ENCODE measurements around the gene MUC12. TPM values are rescaled to one million over a fixed set of nuclear protein-coding genes. Genes with fewer than 3 reads are reported as not detected.
"Not testable (repeated sequence)": the region's sequence is repeated elsewhere in the genome, so short reads cannot be mapped to it uniquely, and the experiment has no call there.

The MUC12 gene
- total RNA-seq, 1 donor from 2014 or later, result not detected

DNA sequence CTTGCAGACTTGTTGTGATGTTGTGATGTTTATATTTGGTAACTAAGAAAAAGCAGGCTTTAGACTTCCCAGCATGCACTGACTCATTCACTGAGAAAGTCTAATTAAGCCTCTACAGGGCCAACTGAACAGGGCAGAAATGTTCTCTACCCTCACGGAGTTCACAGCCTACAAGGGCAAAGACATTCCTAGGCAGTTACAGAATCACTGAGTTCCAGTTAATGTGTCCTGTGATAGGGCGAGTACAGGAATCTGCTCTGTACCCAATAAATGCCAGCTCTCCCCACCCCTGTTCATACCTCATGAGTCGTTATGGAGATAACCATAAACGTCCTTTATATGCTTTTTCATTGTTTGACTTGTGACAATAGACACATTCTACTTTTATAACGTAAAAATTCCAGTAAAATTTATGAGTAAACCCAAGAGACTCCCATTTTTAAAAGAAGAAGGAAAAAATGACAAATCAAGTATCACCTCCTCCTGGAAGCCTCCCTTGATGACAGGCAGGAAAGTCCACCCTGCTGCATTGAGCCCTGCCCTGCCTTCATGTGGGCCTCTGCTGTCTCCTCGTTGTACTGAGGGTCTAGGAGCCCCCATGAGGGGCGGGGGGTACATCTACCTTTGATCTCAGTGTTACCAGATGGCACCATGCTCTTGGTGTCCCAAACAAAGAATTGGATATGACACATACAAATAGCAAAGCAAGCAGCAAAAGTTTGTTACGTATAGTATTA is 14.3 kb downstream of the MUC12 start:
- intact Hi-C loops (cut with micrococcal nuclease), result no loop called here

DNA sequence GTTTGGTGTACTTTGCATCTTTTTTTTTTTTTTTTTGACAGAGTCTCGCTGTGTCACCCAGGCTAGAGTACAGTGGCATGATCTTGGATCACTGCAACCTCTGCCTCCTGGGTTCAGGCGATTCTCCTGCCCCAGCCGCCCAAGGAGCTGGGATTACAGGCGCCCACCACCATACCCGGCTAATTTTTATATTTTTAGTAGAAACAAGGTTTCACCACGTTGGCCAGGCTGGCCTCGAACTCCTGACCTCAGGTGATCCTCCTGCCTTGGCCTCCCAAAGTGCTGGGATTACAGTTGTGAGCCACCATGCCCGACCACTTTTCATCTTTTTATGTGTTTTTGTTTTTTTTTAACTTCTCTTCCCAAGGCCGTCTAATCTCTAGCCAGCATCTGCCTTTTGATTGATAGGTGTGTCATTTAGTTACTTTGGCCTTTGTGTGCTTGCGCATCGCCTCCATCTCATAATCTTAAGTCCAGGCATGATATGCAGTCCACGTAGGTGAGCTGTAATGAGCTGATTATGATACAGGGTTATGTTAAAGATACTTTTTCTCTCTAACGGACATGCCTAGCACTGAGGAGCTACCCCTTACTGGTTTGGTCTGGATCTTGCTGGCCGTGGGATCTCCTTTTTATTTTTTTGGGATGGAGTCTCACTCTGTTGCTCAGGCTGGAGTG is 15.0 kb downstream of the MUC12 start:
- intact Hi-C loops (cut with micrococcal nuclease), result not testable (repeated sequence)

DNA sequence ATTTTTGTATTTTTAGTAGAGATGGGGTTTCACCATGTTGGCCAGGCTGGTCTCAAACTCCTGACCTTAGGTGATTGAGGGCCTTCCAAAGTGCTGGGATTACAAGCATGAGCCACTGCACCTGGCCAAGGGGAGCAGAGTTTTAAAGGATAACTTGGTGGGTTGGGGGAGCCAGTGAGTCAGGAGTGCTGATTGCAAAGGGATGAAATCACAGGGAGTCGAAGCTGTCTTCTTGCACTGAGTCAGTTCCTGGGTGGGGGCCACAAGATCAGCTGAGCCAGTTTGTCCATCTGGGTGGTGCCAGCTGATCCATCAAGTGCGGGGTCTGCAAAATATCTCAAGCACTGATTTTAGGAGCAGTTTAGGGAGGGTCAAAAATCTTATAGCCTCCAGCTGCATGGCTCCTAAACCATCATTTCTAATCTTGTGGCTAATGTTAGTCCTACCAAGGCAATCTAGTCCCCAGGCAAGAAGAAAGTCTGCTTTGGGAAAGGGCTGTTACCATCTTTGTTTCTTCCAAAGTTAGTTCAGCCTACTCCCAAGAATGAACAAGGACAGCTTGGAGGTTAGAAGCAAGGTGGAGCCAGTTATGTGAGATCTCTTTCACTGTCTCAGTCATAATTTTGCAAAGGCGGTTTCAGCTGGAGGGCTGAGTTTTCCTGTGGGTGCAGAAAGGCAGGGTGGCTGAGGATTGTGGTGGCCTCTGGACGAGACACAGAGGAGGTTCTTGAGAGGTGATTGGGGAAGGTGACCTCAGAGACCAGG is 15.8 kb downstream of the MUC12 start:
- intact Hi-C loops (cut with micrococcal nuclease), result not testable (repeated sequence)

DNA sequence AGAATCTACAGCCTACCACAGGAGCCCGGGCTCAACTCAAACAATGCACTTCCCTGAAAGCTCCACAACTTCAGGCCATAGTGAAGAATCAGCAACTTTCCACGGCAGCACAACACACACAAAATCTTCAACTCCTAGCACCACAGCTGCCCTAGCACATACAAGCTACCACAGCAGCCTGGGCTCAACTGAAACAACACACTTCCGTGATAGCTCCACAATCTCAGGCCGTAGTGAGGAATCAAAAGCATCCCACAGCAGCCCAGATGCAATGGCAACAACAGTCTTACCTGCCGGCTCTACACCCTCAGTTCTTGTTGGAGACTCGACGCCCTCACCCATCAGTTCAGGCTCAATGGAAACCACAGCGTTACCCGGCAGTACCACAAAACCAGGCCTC is 22.3 kb downstream of the MUC12 start:
- intact Hi-C loops (cut with micrococcal nuclease), result no loop called here

DNA sequence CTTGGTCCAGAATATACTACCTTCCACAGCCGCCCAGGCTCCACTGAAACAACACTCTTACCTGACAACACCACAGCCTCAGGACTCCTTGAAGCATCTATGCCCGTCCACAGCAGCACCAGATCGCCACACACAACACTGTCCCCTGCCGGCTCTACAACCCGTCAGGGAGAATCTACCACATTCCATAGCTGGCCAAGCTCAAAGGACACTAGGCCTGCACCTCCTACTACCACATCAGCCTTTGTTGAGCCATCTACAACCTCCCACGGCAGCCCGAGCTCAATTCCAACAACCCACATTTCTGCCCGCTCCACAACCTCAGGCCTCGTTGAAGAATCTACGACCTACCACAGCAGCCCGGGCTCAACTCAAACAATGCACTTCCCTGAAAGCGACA is 22.9 kb downstream of the MUC12 start:
- intact Hi-C loops (cut with micrococcal nuclease), result not testable (repeated sequence)

DNA sequence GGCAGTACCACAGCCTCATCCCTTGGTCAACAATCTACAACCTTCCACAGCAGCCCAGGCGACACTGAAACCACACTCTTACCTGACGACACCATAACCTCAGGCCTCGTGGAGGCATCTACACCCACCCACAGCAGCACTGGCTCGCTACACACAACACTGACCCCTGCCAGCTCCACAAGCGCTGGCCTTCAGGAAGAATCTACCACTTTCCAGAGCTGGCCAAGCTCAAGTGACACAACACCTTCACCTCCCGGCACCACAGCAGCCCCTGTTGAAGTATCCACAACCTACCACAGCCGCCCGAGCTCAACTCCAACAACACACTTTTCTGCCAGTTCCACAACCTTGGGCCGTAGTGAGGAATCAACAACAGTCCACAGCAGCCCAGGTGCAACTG is 25.3 kb downstream of the MUC12 start:
- intact Hi-C loops (cut with micrococcal nuclease), result not testable (repeated sequence)

DNA sequence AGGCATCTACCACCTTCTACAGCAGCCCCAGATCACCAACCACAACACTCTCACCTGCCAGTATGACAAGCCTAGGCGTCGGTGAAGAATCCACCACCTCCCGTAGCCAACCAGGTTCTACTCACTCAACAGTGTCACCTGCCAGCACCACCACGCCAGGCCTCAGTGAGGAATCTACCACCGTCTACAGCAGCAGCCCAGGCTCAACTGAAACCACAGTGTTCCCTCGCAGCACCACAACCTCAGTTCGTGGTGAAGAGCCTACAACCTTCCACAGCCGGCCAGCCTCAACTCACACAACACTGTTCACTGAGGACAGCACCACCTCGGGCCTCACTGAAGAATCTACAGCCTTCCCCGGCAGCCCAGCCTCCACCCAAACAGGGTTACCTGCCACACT is 29.2 kb downstream of the MUC12 start:
- intact Hi-C loops (cut with micrococcal nuclease), result not testable (repeated sequence)

DNA sequence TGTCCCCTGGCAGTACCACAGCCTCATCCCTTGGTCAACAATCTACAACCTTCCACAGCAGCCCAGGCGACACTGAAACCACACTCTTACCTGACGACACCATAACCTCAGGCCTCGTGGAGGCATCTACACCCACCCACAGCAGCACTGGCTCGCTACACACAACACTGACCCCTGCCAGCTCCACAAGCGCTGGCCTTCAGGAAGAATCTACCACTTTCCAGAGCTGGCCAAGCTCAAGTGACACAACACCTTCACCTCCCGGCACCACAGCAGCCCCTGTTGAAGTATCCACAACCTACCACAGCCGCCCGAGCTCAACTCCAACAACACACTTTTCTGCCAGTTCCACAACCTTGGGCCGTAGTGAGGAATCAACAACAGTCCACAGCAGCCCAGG is 30.0 kb downstream of the MUC12 start:
- intact Hi-C loops (cut with micrococcal nuclease), result not testable (repeated sequence)

DNA sequence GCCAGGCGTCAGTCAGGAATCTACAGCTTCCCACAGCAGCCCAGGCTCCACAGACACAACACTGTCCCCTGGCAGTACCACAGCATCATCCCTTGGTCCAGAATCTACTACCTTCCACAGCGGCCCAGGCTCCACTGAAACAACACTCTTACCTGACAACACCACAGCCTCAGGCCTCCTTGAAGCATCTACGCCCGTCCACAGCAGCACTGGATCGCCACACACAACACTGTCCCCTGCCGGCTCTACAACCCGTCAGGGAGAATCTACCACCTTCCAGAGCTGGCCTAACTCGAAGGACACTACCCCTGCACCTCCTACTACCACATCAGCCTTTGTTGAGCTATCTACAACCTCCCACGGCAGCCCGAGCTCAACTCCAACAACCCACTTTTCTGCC is 30.7 kb downstream of the MUC12 start:
- intact Hi-C loops (cut with micrococcal nuclease), result not testable (repeated sequence)

DNA sequence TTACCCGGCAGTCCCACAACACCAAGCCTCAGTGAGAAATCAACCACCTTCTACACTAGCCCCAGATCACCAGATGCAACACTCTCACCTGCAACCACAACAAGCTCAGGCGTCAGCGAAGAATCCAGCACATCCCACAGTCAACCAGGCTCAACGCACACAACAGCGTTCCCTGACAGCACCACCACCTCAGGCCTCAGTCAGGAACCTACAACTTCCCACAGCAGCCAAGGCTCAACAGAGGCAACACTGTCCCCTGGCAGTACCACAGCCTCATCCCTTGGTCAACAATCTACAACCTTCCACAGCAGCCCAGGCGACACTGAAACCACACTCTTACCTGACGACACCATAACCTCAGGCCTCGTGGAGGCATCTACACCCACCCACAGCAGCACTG is 33.0 kb downstream of the MUC12 start:
- intact Hi-C loops (cut with micrococcal nuclease), result not testable (repeated sequence)

DNA sequence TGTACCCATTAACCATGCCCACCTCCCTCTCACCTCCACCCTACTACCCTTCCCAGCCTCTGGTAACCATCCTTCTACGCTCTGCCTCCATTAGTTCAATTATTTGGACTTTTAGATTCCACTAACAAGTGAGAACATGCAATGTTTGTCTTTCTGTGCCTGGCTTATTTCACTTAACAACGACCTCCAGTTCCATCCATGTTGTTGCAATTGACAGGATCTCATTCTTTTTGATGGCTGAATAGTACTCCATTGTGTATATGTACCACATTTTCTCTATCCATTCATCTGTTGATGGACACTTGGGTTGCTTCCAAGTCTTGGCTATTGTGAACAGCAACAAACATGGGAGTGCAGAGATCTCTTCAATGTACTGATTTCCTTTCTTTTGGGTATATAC is 38.0 kb downstream of the MUC12 start:
- intact Hi-C loops (cut with micrococcal nuclease), result not testable (repeated sequence)

DNA sequence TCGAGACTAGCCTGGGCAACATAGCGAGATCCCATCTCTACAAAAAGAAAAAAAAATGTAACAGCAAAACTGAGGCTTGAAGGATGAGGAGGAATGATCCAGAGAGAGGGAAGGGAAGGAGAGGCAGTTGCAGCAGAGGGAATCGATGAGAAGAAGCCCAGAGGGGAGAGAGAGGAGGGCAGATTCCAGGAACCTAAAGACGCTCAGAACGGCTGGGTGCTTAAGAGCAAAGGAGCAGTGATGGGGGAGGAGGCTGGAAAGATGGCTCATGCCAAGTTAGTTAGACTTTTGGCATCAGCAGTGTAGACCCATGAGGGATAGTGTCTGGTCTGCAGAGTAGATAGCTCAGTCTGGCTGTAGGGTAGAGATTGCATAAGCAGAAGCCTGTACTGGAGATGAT is 40.3 kb downstream of the MUC12 start:
- intact Hi-C loops (cut with micrococcal nuclease), result no loop called here

DNA sequence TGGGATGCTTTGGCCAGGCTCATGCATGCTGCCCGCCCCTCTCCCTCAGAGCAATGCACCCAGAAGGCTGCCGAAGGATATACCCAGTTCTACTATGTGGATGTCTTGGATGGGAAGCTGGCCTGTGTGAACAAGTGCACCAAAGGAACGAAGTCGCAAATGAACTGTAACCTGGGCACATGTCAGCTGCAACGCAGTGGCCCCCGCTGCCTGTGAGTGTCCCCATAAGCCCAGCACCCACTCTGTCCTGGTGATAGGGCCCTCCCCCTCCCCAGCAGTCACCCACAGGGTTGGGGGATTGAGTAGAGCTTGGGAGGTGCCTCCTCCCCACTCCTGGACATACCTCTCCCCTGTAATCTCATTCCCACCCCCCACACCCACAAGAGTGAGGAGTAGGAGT is 43.6 kb downstream of the MUC12 start:
- intact Hi-C loops (cut with micrococcal nuclease), result no loop called here

DNA sequence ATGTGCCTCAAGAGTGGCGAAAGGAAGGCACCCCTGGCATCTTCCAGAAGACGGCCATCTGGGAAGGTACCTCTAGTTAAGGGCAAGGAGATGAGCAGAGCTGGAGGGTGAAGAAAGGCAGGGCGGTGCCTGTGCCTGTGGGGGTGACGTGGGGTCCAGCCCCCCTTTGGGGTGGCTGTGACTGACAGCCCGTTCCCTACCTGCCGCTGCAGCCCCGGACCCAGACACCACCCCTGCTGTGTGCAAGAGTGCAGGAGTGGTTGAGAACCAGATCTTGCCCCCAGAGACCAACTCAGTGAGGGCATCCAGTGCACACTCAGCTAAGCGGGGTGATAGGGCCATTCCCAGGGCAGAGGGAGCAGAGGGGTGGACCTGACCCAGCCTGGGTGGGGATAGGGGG is 46.3 kb downstream of the MUC12 start:
- intact Hi-C loops (cut with micrococcal nuclease), result loop anchor here (2.0 to 5.0 kb wide), 3 partner anchors 69 to 137 kb away; partner anchors contain the start of genes AP1S1, TRIM56 and UFSP1

DNA sequence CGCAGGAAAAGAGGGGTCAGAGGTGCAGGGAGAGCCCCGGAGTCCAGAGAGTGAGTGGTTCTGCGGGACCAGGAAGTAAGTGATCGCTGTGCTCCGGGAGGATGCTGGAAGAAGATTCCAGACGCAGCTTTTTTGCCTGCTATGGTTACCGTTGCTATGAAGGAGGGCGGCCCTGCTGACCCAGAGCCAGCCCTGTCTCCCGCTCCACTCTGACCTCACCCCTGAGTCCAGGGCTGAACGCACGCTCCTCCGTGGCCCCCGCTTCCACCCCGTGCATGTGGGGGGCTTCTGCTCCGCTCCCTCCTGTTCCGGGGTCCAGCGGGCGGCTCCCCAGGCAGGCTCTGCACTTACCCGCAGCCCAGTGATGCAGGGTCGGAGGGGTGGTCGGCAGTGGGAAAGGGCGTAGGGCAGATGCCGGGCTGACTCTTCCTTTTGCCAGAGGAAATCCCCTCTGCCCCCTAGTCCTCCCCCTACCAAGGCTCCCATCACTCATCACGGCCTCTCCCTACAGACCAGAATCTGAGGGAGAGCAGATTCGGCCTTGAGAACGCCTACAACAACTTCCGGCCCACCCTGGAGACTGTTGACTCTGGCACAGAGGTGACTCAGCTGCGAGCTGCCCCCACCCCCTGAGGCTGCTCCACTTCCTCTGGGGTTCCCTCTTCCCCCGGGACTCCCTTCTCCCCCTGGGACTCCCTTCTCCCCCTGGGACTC is 47.9 kb downstream of the MUC12 start:
- intact Hi-C loops (cut with micrococcal nuclease), result loop anchor here (1.0 to 5.0 kb wide), 6 partner anchors 42 to 227 kb away; partner anchors contain the start of genes AP1S1, TRIM56 and UFSP1

DNA sequence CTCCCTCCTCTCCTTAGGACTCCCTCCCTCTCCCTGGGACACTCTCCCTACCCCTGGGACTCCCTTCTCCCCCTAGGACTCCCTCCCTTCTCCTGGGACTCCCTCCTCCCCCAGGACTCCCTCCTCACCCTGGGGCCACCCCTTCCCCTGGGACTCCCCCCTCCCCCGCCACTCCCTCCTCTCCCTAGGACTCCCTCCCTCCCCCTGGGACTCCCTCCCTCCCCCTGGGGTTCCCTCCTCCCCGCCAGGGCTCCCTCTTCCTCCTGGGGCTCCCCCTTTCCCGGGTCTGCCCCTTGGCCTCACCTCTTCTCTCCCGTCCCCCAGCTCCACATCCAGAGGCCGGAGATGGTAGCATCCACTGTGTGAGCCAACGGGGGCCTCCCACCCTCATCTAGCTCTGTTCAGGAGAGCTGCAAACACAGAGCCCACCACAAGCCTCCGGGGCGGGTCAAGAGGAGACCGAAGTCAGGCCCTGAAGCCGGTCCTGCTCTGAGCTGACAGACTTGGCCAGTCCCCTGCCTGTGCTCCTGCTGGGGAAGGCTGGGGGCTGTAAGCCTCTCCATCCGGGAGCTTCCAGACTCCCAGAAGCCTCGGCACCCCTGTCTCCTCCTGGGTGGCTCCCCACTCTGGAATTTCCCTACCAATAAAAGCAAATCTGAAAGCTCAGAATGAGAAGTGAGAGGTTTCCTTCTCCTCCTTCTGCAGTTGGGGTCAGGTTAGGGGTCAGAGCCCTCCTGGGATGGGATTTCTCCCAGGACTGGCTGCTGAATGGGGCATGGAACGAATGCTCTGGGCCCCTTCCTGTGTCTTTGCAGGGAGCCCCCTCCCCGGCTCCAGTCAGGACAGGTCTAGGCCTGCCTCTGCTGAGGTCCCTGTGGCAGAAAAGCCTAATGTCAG is 49.2 kb downstream of the MUC12 start:
- intact Hi-C loops (cut with micrococcal nuclease), result loop anchor here (5.0 kb wide), 2 partner anchors 131 to 134 kb away; partner anchors contain the start of genes AP1S1 and UFSP1

DNA sequence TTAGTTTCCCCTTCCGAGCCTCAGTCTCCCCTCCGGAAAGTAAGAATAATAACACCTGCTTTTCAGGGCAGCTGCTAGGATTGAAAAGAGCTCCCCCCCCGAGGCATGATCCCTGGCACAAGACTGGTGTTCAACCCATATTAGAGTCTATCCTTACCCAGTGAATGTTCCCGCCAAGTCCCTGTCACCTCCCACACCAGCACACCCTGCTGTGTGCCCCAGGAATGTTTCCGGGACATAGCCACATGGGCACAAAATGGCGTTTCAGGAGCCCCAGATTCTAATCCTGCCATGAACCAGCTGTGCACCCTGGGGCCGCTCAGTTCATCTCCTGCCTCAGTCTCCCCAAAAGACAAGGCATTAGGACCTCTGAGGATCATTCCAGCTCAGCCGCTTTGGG is 51.1 kb downstream of the MUC12 start:
- intact Hi-C loops (cut with micrococcal nuclease), result no loop called here

DNA sequence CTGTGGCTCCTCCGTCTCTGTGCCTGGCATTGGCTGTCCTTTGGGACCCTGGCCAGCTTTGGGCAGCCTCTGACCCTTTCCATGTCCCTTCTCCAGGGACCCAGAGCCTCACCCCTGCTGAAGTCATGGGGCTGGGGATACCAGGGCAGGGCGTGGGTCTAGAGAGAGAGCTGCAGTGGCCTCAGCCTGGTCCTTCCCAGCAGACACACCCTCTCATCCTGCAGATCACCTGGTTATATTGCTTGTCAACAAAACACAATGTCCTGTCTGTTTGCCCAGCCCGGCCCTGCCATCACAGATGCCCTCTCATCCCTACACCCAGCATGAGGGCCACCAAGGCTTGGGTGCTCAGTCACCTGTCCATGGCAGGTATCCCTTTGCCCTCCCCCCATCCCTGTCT is 52.3 kb downstream of the MUC12 start:
- intact Hi-C loops (cut with micrococcal nuclease), result no loop called here

DNA sequence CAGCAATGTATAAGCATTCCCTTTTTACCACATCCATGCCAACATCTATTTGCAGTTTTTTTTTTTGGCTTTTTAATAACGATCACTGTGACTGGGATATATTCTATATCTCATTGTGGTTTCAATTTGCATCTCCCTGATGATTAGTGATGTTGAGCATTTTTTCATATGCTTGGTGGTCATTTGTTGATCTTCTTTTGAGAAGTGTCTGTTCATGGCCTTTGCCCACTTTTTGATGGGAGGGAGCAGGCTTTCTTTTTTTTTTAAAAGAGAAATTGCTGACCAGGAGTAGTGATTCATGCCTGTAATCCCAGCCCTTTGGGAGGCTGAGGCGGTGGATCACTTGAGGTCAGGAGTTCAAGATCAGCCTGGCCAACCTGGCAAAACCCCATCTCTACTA is 54.5 kb downstream of the MUC12 start:
- intact Hi-C loops (cut with micrococcal nuclease), result no loop called here

DNA sequence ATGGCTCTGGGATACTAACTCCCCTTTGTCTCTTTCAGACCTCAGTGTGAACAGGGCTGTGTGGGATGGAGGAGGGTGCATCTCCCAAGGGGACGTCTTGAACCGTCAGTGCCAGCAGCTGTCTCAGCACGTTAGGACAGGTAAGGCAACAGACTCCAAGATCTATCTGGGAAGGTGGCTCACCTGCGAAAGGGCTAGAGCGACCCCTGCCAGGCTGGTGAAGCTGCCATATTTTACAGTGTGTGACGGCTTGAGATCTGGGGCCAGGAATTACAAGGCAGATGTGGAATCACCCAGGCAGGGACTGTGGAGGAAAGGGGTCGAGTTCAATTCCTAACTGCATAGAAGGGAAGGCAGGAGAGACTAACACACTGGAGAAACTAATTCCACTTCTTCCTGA is 61.7 kb downstream of the MUC12 start:
- intact Hi-C loops (cut with micrococcal nuclease), result no loop called here
